IPS DF 4.7 (cell line): ENCODE data around the gene ARHGAP28.
"Not testable (repeated sequence)": the region's sequence is repeated elsewhere in the genome, so short reads cannot be mapped to it uniquely, and the experiment has no call there.

ENCODE experiments used
- DNase-seq: peaks from one replicate; pipeline ENCODE4 v3.0.0-alpha.2; 2013; ENCODE audit warnings: low spot score; ENCODE audit errors: extremely low read depth

ARHGAP28 gene

GRCh38 chr18:6923220-6923619 is 193.7 kb downstream of the ARHGAP28 start:
- no peak for DNase-seq

GRCh38 chr18:6927153-6927552 is 197.6 kb downstream of the ARHGAP28 start:
- DNase-seq = no peak

DNA sequence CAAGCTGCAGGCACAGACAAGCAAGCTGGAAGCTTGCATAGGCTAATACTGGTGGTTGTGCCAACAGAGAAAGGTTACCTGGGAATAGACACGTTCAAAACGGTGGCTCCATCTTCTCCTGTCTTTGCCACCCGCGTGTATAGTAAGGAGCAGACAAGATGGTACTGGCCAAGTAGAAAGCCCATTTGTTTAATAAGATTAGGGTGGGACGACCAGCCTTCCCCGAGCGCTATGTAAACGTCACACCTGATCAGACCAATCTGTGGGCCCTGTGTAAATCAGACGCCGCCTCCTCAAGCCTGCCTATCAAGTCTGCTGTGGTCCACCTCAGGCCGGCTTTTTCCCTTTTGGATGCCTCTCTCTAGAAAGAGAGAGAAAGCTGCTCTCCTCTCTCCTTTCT is 198.8 kb downstream of the ARHGAP28 start:
- no peak for DNase-seq

- DNase-seq = no peak
These were observed 200.0 kb downstream of the ARHGAP28 start for GRCh38 chr18:6929370-6930102.

DNA sequence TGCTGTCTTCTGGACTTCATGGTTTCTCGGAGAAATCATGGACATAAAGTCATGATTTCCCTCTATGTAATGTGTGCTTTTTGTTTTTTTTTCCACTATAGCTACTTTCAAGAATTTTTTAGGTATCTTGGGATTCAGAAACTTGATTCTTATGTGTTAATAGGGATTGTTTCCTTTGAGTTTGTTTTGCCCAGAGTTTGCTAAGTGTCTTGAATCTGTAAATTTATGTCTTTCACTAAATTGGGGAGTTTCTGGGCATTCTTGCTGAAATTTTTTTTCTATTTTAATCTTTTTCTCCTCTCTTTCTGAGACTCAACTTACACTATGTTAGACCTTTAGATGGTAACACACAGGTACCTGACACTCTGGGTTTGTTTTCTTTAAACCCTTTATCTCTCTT is 205.3 kb downstream of the ARHGAP28 start:
- no peak for DNase-seq

DNA sequence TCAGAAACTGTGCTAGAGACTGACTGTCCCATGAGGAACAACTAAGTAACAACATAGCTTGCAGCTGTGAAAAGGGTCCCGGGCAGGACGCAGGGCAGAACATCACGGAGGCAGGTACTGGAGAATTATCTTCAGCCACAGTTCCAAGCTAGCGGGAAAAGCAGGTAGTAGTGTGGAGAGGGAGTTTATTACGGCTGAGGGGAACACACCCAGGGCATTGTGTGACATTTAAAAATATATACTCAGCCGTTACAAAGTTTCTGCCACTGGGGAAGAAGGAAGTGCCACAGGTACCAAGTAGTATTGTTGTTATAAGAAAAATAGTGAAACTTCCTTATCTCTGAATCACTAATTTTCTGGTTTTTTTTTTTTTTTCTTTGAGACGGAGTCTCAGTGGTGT is 208.5 kb downstream of the ARHGAP28 start:
- no peak for DNase-seq

DNA sequence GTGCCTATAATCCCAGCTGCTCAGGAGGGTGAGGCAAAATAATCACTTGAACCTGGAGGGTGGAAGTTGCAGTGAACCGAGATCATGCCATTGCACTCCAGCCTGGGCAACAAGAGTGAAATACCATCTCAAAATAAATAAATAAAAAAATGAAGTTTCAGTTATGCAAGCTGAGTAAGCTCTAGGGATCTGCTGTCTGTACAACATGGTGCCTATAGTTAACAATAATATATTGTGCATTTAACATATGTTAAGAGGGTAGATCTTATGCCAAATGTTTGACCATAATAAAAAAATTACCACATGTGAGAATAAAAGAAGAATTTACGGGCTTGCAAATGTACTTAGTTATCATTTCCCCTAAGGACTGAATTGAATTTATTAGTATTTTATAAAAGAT is 208.9 kb downstream of the ARHGAP28 start:
- not testable (repeated sequence) for DNase-seq

- DNase-seq = no peak
These were observed 210.5 kb downstream of the ARHGAP28 start for GRCh38 chr18:6939972-6940371.

DNA sequence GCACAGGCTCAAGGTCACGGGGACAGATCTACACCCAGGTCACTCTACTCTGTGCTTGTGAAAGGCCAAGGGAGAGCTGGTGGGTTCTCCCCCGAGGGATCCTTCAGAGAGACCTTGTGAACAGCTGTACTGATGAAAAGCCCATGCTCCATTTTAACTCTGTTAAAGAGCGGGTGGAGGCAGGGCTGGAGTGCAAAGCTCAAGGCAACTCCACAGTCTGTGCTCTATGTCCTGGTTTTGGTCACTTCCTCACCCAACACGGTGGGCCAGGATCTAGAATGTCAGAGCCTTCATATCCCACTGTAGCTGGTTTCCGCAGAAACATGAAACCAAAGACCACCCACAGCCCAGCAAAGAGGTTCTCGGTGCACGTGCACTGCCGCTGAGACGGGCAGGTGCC is 210.9 kb downstream of the ARHGAP28 start:
- DNase-seq = no peak

GRCh38 chr18:6941996-6942395 is 212.5 kb downstream of the ARHGAP28 start:
- DNase-seq = no peak

DNA sequence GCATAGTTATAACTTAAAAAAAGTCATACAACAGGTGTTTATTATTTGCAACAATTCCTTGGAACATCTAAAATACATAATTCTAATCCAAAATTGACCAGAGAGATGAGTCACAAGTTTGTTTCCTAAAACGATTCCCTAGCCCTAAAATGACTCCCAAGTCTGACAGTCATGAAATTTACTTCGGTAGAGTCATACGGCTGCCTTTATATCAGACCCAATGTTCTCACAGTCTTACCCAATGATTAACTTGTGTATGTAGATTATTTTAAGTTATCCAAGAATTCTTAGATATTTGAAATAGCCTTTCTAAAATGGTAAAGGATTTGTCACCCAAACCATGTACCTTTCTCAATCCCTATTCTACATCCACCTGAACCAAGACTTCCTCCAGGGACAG is 213.2 kb downstream of the ARHGAP28 start:
- DNase-seq = no peak

GRCh38 chr18:6943143-6943542 is 213.6 kb downstream of the ARHGAP28 start:
- no peak for DNase-seq

DNA sequence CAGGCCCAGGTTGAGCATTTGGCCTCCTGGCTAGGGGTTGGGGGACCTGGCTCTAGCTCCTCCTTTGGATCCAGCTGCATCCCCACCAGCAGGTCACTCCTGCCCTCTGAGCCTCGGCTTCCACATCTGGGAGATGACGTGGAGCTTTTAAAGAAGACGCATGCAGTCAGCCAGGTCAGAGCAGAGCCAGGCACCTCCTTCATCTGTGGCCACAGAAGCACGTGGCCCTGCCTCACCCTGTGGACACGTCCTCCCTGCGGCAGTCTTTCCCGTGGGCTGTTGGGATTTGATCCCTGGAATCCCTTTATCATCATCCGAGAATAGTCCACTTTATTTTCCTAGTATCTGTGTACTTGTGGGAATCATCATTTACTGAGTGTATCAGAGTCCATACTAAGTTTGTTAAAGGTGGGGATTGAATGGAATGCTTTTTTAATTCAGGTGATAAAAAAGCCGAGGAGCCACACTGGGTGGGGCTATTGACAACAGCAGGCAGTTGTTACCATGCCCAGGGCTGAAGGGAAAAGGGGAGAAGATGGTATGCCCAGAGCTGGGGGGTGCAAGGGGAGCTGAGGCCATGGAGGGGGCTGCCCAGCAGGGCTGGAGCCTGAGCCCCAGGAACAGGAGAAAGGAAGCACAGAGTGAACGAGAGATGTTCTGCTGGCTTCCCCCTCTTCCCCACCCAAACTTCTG is 218.0 kb downstream of the ARHGAP28 start:
- no peak for DNase-seq

- DNase-seq = no peak
These were observed 219.0 kb downstream of the ARHGAP28 start for GRCh38 chr18:6948281-6949055.

- DNase-seq = no peak
These were observed 220.5 kb downstream of the ARHGAP28 start for GRCh38 chr18:6949800-6950586.

DNA sequence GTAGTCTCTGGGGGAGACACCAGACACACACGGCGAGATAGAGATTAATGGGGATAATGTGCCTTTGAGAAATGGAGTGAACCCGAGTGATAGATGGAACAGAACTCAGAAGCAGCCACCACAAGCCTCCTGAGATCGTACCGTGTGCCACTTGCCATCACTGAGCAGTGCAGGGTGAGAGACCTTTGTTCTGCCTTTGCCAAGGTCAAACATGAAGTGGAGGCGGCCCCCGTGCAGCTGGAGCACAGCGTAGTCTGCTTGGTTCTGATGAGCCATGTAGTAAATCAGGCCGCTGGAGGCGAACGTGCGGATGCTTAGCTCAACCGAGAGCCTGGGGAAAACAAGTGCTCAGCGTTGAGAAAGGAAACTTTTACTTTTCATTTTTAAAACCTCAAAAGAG is 221.1 kb downstream of the ARHGAP28 start:
- DNase-seq = no peak

DNA sequence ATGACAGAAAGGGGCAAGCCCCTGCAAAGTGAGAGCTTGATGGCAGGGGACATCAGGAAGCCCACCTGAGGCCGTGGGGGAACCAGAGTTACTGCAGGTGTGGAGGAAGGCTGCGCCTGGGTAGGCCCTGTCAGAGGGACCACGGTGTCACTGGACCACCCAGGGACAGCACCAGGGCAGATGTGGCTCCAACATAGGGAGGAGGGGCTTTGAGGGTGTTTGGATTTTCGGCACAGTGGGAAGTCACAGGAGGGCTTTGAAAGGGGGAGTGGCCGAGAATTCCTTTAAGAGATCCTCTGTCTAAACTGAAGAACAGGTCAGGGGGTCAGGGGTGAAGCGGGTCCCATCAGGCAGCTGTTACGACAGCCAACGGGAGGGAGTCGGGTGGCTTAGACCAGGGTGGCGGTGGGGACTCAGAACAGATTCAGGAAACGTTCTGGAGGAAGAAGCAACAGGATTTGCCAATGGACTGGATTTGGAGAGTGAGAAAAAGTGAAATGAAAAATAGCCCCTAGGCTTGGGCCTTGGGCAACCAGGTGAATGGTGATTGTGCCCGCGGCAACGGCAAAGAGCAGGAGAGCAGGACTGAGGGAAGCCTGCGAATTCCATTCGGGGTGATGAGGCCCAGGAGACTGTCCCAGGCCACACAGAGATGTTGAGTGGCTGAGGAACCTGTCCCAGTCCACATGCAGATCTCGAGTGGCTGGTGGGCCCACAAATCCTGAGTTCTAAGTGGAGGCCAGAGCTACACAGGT is 222.0 kb downstream of the ARHGAP28 start:
- no peak for DNase-seq

GRCh38 chr18:6954501-6954900 is 225.0 kb downstream of the ARHGAP28 start:
- no peak for DNase-seq

DNA sequence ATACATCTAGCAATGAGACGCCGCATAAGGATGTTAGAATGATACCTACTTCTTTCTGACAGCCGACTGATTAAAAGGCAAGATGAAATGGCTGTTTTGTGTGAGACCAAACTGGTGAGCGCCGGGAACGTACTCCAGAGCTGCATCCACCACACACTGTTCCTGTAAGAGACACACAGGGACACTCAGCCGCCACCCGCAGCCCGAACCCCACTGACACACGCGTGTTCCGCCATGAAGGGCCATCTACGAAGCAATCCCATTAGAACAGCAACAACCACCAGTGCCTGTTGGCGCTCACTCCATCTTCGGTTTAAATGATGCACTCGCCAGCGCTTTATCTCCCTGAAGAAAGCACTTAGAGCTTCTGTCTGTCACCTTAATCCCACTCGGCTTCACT is 225.8 kb downstream of the ARHGAP28 start:
- no peak for DNase-seq

GRCh38 chr18:6956495-6956894 is 227.0 kb downstream of the ARHGAP28 start:
- DNase-seq = no peak

DNA sequence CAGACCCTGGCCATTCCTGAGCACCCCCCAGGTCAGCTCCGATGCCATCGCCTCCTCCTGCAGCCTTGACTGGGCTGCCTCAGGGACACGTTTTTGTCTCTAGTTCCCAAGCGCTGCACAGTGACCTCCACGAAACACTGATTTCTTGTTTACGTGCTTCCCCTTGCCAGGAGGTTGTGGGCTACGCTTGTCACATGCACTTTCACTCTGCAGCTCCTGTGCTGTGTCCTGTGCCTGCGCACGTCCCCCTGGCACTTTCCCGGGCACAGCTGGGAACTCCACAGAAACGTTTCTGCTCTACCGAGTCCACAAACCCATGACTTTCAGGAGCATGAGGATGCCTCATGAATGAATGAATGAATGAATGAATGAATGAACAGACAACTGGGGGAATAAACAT is 227.5 kb downstream of the ARHGAP28 start:
- no peak for DNase-seq
